ENCODE measurements around the gene ASAH2B.
"Not testable (repeated sequence)": the region's sequence is repeated elsewhere in the genome, so short reads cannot be mapped to it uniquely, and the experiment has no call there.

The ASAH2B gene

GRCh38 chr10:50739618-50740292 lies at the start of gene ASAH2B:
ASAH2B (plus strand) TSS chr10:50739936; CDS start chr10:50745131, 5,195 bp downstream.
- peak; percentile 82 for ATAC-seq

GRCh38 chr10:50697819-50698218 lies 41.9 kb upstream of the ASAH2B start:
- ATAC-seq, DNase-seq: not testable (repeated sequence)

More at GRCh38 chr10:50739618-50740292, at the start of gene ASAH2B:
- peak; percentile 81 for DNase-seq

DNA sequence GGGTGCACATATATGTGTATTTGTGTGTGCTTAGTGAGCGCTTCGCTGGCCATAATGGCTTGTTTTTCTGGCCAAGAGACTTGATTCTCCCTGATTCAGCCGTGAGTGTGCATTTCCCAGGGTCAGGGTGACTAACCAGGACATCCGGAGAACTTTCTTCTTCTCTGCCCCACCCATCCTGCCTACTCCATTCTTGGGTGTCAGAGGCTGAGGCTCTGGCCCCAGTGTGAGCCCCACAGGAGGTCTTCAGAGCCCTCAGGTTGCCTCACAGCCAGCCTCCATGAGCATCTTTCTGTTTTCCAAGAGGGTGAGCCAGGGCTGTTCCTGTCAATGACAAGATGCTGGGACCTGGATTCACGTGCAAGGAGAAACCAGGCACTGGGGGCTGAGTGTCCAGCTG lies 37.8 kb upstream of the ASAH2B start:
- not testable (repeated sequence) for DNase-seq, ATAC-seq

GRCh38 chr10:50702997-50703396 lies 36.7 kb upstream of the ASAH2B start:
- ATAC-seq, DNase-seq: not testable (repeated sequence)

DNA sequence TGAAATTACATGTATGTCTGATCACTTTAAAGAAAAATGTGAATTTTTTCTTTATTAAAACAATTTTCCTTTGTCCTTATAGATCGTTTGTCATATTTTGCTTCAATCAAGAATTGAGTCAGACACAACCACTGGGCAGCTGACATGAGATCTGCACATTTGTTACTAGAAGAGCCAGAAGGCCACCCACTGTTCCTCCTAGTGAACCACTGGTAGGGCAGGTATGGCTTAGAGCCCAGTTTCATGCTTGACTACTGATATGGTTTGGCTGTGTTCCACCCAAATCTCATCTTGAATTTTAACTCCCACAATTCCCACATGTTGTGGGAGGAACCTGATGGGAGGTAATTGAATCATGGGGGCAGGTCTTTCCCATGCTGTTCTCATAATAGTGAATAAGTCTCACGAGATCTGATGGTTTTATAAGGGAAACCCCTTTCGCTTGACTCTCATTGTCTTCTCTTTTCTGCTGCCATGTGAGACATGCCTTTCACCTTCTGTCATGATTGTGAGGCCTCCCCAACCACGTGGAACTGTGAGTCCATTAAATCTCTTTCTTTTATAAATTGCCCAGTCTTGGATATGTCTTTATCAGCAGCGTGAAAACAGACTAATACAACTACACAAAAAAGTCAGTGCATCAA lies 35.2 kb upstream of the ASAH2B start:
- not testable (repeated sequence) for DNase-seq
- ATAC-seq = peak; percentile 28

- DNase-seq, ATAC-seq: not testable (repeated sequence)
Measured at GRCh38 chr10:50706006-50706405, 33.7 kb upstream of the ASAH2B start.

DNA sequence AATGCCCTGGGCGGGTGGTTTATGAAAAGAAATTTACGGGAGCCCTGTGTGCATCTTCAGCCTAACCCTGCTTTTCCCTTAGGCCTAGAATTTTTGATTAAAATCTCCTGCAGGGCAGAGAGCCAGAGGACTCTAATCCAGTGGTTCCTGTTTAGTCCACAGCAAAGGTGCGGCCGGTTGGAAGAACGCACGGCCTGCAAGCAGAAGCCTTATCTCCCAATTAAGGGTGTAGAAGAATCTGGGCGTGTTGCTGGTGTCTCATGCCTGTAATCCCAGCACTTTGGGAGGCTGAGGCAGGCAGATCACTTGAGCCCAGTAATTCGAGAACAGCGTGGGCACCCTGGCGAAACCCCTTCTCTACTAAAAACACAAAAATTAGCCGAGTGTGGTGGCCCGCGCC lies 29.5 kb upstream of the ASAH2B start:
- ATAC-seq, DNase-seq: not testable (repeated sequence)

GRCh38 chr10:50723812-50724211 lies 15.9 kb upstream of the ASAH2B start:
- peak; percentile 61 for ATAC-seq
- not testable (repeated sequence) for DNase-seq

DNA sequence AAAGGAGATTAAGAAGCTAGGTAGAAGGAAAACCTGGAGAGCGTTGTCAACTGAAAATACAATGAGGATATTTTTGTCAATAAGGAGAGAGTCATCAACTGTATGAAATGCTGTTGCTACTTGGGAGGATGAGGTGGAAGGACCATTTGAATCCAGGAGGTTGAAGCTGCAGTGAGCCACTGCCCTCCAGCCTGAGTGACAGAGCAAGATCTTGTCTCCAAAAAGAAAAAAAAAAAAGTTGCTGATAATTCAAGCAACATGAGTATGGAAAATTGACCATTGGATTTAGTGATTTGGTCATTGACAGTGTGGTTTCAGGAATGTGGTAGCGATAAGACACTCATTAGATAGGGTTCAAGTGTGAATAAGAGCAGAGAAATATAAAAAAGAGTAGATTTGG lies 11.6 kb upstream of the ASAH2B start:
- not testable (repeated sequence) for ATAC-seq, DNase-seq

DNA sequence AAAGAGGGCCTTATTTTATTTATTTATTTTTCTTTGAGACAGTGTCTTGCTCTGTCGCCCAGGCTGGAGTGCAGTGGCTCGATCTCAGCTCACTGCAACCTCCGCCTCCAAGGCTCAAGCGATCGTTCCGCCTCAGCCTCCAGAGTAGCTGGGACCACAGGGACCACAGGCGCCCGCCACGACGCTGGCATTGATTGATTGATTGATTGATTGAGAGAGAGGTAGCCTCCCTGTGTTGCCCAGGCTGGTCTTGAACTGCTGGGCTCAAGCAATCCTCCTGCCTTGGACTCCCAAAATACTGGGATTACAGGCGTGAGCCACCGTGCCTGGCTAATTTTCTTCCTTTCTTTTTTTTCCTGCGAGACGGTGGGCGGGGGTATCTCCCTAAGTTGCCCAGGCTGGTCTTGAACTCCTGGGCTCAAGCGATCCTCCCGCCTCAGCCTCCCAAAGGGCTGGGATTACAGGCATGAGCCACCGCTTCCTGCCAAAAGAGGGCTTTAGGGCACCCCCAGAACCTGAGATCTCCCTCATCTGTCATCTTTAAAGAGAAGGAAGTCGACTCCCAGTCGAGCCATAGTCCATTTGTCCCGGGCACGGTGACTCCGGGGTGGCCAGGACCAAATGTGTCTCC lies 634 bp upstream of the ASAH2B start:
- not testable (repeated sequence) for DNase-seq, ATAC-seq

GRCh38 chr10:50740293-50740648 lies 535 bp downstream of the ASAH2B start:
- ATAC-seq = peak; percentile 61
- DNase-seq = peak; percentile 18

DNA sequence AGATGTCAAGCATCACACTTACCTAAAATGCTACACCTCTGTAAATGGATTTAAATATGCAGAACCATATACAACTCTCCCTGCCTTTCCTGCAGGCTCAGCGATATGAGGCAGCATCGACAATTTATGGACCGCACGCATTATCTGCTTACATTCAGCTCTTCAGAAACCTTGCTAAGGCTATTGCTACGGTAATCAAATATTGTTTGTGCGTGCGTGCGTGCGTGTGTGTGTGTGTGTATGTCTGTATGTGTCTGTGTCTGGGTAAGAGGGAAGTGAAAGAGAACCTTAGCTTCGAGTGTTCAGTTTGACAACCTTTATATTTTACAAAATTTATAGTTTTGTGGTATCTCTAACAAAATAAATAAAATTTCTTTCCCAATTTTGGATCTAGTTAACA lies 3.1 kb downstream of the ASAH2B start:
- DNase-seq = not testable (repeated sequence)

GRCh38 chr10:50766774-50767513 lies 27.2 kb downstream of the ASAH2B start:
- ATAC-seq, DNase-seq: not testable (repeated sequence)

More for the DNA sequence above, 3.1 kb downstream of the ASAH2B start:
- not testable (repeated sequence) for ATAC-seq

GRCh38 chr10:50772042-50772441 lies 32.3 kb downstream of the ASAH2B start:
- ATAC-seq, DNase-seq: not testable (repeated sequence)

- not testable (repeated sequence) for ATAC-seq, DNase-seq
Measured at GRCh38 chr10:50774868-50775267, 35.1 kb downstream of the ASAH2B start.

- ATAC-seq, DNase-seq: not testable (repeated sequence)
Measured at GRCh38 chr10:50780036-50780435, 40.3 kb downstream of the ASAH2B start.

- DNase-seq, ATAC-seq: not testable (repeated sequence)
Measured at GRCh38 chr10:50782017-50782416, 42.3 kb downstream of the ASAH2B start.

GRCh38 chr10:50787962-50788361 lies 48.2 kb downstream of the ASAH2B start:
- not testable (repeated sequence) for ATAC-seq, DNase-seq

- DNase-seq (no peak), ATAC-seq (no peak)
Measured at GRCh38 chr10:50788951-50789945, 49.5 kb downstream of the ASAH2B start.

DNA sequence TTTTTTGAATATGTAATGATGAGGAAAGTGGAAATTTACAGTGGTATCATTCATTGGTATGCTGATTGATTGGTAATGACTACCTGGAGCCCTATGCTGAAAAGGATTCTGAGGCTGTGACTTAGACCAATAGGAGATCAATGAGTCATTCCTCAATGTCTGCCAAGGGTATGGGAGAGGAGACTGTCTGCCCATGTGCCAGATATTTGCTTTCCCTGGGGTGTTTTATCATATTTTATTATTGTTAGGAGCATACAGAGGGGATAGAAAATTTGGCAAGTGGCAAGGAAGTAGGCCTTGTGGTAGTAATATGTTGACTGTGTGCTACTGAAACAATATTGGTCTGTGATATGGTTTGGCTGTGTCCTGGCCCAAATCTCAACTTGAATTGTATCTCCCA lies 54.8 kb downstream of the ASAH2B start:
- no peak for ATAC-seq
- DNase-seq = no peak

- ATAC-seq (no peak), DNase-seq (no peak)
Measured at GRCh38 chr10:50796693-50797092, 57.0 kb downstream of the ASAH2B start.
